B cell (primary cell): Measurements from ENCODE around the gene OVCH1. TPM values are rescaled to one million over a fixed set of nuclear protein-coding genes. Genes with fewer than 3 reads are reported as not detected.

Experiments used
- ATAC-seq: fragments of 200-7000 bp; cut with Tn5 transposase; one replicate; pipeline ENCODE4 v1.10.0; 2021; ENCODE audit warnings: low read depth, mild to moderate bottlenecking, moderate number of reproducible peaks, moderate library complexity
- CTCF ChIA-PET: fragments of 350-600 bp; sonication (Branson Sonifier 250); formaldehyde crosslinking; loops from one replicate; lab custom pipeline; 2021; ENCODE audit warnings: antibody characterized with exemption, inconsistent platforms; lab: Charles Lee
- POLR2A ChIA-PET: fragments of 350-600 bp; sonication (Branson Sonifier 250); formaldehyde crosslinking; loops from one replicate; lab custom pipeline; 2021; ENCODE audit warnings: antibody characterized with exemption; lab: Charles Lee
- DNase-seq: peaks from one replicate; pipeline ENCODE4 v3.0.0; 2013
- H2AFZ ChIP-seq: 2 replicates; pipeline ENCODE4 v1.6.1; 2012; ENCODE audit warnings: mild to moderate bottlenecking, low read depth, low read length; ENCODE audit not compliant: insufficient read depth, poor library complexity, severe bottlenecking
- H3K27ac ChIP-seq, 2 donors: 1 replicate in 1 of 2; 2 replicates in 1 of 2; pipeline ENCODE4 v1.5.1; 2012 to 2013; ENCODE audit warnings: low read length in 2 of 2, mild to moderate bottlenecking in 2 of 2, moderate library complexity in 1 of 2
- H3K27me3 ChIP-seq, 4 experiments: fragments of 200-600 bp in 1 of 4; sonication (generic) in 1 of 4; replicated peaks in 1 of 4; 1 replicate in 2 of 4; 2 replicates in 2 of 4; pipeline versions ENCODE4 v1.6.1 to v1.7.0; 2013 to 2016; ENCODE audit warnings: low read length in 3 of 4, mild to moderate bottlenecking in 2 of 4, mixed read lengths in 1 of 4, moderate library complexity in 1 of 4; ENCODE audit not compliant: insufficient read depth in 4 of 4, control insufficient read depth in 3 of 4; ENCODE audit errors: control extremely low read depth in 1 of 4
- H3K36me3 ChIP-seq, 2 experiments: replicated peaks in 1 of 2; 1 replicate in 1 of 2; 2 replicates in 1 of 2; pipeline versions ENCODE4 v1.6.1 to v1.7.1; 2013; ENCODE audit warnings: low read length in 1 of 2; ENCODE audit not compliant: insufficient read depth in 2 of 2, control insufficient read depth in 1 of 2; ENCODE audit errors: control extremely low read depth in 1 of 2, extremely low read depth in 1 of 2
- H3K4me1 ChIP-seq, 2 donors: fragments of 200-600 bp in 1 of 2; sonication (generic) in 1 of 2; 1 replicate in 1 of 2; 2 replicates in 1 of 2; pipeline versions ENCODE4 v1.5.1 to v1.6.1; 2013 to 2017; ENCODE audit warnings: low read length in 2 of 2; ENCODE audit not compliant: control insufficient read depth in 2 of 2, insufficient read depth in 2 of 2
- H3K4me2 ChIP-seq: replicated peaks from 2 replicates; pipeline ENCODE3; 2012; ENCODE audit warnings: mild to moderate bottlenecking, low read depth, low read length; ENCODE audit not compliant: poor library complexity, severe bottlenecking
- H3K4me3 ChIP-seq, 5 experiments: fragments of 200-600 bp in 1 of 5; sonication (generic) in 1 of 5; 1 replicate in 3 of 5; 2 replicates in 2 of 5; pipeline versions ENCODE4 v1.5.1 to v1.7.0; 2011 to 2016; ENCODE audit warnings: low read length in 4 of 5, mild to moderate bottlenecking in 4 of 5, low read depth in 2 of 5, control low read depth in 1 of 5, moderate library complexity in 1 of 5; ENCODE audit not compliant: insufficient read depth in 1 of 5; ENCODE audit errors: control extremely low read depth in 1 of 5, extremely low read depth in 1 of 5
- H3K79me2 ChIP-seq: fragments of 200-600 bp; sonication (generic); one replicate; pipeline ENCODE4 v1.6.0; 2016; ENCODE audit warnings: low read length; ENCODE audit not compliant: control insufficient read depth, insufficient read depth
- H3K9ac ChIP-seq: fragments of 200-600 bp; sonication (generic); 2 replicates; pipeline ENCODE4 v1.6.1; 2017; ENCODE audit warnings: mild to moderate bottlenecking, low read length, moderate library complexity
- H3K9me3 ChIP-seq, 3 donors: one replicate each; pipeline versions ENCODE4 v1.6.1 to v1.7.1; 2013; ENCODE audit warnings: low read length in 2 of 3; ENCODE audit not compliant: control insufficient read depth in 2 of 3, insufficient read depth in 1 of 3; ENCODE audit errors: control extremely low read depth in 1 of 3
- H4K20me1 ChIP-seq: 2 replicates; pipeline ENCODE4 v1.6.0; 2012; ENCODE audit warnings: mild to moderate bottlenecking, low read length; ENCODE audit not compliant: insufficient read depth, control insufficient read depth, poor library complexity, severe bottlenecking
- H3K27ac Mint-ChIP-seq: one replicate; pipeline ENCODE4 v1.8.0; 2021; ENCODE audit warnings: mixed read lengths
- H3K27me3 Mint-ChIP-seq: one replicate; pipeline ENCODE4 v1.8.0; 2021; ENCODE audit warnings: mixed read lengths
- H3K4me1 Mint-ChIP-seq: one replicate; pipeline ENCODE4 v1.8.0; 2021; ENCODE audit warnings: mixed read lengths
- H3K4me3 Mint-ChIP-seq: one replicate; pipeline ENCODE4 v1.8.0; 2021; ENCODE audit warnings: mixed read lengths
- H3K9me3 Mint-ChIP-seq: one replicate; pipeline ENCODE4 v1.8.0; 2022; ENCODE audit warnings: mixed read lengths; ENCODE audit not compliant: insufficient read depth
- EZH2 ChIP-seq: IDR thresholded peaks from 2 replicates; pipeline ENCODE4 v1.6.1; 2012; ENCODE audit warnings: borderline replicate concordance, low read depth, mild to moderate bottlenecking, moderate library complexity, low read length; ENCODE audit not compliant: insufficient read depth, poor library complexity, severe bottlenecking
- WGBS: methylation state at CpG from one replicate; pipeline ENCODE4 v1.1.5; 2013; ENCODE audit warnings: missing lambda C conversion rate; ENCODE audit not compliant: insufficient coverage; 5-methylcytosine and 5-hydroxymethylcytosine counted together
- intact Hi-C: fragments of 100-400 bp; cut with micrococcal nuclease; formaldehyde crosslinking; loops from one replicate; pipeline ENCODE4 v1.10.0; 2022
- polyA plus RNA-seq: library from polyadenylated mRNA; depleted of rRNA; stranded (reverse); fragments of >200 nt; gene quantifications from 2 replicates; pipeline ENCODE4 v1.2.3, GENCODE V29; 2012
- total RNA-seq, 2 donors: library from RNA; stranded (reverse); fragments of 120-200 nt in 1 of 2; gene quantifications; 1 replicate in 1 of 2; 2 replicates in 1 of 2; pipeline versions ENCODE4 v1.2.3 to v1.2.4, GENCODE V29; 2013 to 2022
- TF ChIP-seq, protein P1 (sequence below): fragments of 200-600 bp; IDR thresholded peaks from one replicate; pipeline ENCODE4 v1.8.0; 2022; ENCODE audit warnings: antibody characterized with exemption, mild to moderate bottlenecking

Gene OVCH1
- total and polyA plus RNA-seq, 2 donors (not counting 1 experiment from before 2014, with no cell fraction given): not detected

DNA sequence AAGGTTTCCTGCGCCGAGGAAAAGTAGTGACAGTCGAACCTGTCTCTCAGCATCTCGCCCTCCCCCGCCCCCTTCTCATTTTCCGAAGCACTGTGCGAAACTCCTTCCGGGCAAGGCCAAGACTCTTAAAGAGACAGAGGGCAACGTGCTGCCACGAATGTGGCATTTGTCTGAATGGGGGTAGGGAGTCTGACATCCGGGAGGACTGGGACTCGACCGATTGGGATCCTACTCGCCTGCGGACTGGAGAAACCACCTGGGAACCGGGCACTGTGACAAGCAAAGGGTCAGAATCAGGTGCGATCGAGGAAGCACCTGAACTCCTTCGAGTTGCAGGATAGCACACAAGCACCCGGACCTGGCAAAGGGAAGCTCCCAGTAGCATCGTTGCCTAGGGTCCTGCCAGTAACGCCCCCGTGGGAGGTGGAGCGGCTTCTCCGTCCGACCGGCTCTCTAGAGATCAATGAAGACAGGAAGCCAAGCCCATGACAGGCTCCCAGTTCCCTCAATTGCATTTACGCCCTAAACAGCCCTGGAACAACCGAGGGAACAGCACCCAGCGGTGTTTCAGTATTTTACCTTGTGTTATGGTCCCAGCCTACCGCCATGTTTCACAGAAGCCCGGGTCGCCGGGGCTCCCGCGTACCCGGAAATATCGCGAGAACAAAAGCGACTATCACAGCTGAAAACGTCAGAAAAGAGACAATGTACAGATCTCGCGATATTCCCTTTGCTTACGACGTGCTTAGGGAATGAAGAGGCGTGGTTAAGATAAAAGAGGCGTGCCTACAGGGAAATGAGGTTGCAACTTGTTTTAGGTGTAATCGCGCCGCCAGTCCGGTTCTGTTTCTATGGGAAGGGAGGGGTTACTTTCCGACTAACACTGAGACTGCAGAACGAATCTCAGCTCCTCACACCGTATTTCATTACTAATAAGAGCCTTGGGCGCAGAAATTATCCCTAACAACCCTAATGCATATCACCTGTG is 116.7 kb downstream of the OVCH1 start, which contains the start of gene ERGIC2:
Gene ERGIC2 (minus strand): TSS at position 637 of the 988 bp plus-strand sequence. CDS start 9,539 bp downstream, outside the sequence.
- no peaks in the 10 kb centered on the region for H3K9me3 Mint-ChIP-seq
- peak within 1 kb of the TSS; percentile 82 to 100 (median 99) for H3K4me3 ChIP-seq
- H3K4me2 ChIP-seq: peak within 1 kb of the TSS; percentile 83
- peaks cover 8% of the 10 kb centered on the region for H3K27me3 Mint-ChIP-seq
- ChIA-PET CTCF (interaction anchor here (1.1 kb wide), 1 partner anchor 1374 kb away, joined by 3 read pairs; the partner anchor contains the start of gene CAPRIN2), POLR2A (interaction anchor here (1.6 kb wide), 1 partner anchor 1315 kb away, joined by 3 read pairs; the partner anchor contains the start of gene IPO8)
- peak within 1 kb of the TSS; percentile 86 to 88 for H3K27ac ChIP-seq
- H3K36me3 ChIP-seq: peaks cover 0 to 2% of the 10 kb centered on the region in 2 experiments
- H2AFZ ChIP-seq: peak within 1 kb of the TSS; percentile 88
- DNase-seq: peak; percentile 98
- H3K27me3 ChIP-seq: no peaks in the 10 kb centered on the region
- peak; percentile 91 for ATAC-seq
- peak within 1 kb of the TSS; percentile 90 for H3K27ac Mint-ChIP-seq
- intact Hi-C loops: loop anchor here (1.0 to 5.0 kb wide), 5 partner anchors 214 to 1944 kb away; partner anchors contain the start of gene IPO8
- TF ChIP-seq EZH2: no peak
- TF ChIP-seq, protein P1, sequence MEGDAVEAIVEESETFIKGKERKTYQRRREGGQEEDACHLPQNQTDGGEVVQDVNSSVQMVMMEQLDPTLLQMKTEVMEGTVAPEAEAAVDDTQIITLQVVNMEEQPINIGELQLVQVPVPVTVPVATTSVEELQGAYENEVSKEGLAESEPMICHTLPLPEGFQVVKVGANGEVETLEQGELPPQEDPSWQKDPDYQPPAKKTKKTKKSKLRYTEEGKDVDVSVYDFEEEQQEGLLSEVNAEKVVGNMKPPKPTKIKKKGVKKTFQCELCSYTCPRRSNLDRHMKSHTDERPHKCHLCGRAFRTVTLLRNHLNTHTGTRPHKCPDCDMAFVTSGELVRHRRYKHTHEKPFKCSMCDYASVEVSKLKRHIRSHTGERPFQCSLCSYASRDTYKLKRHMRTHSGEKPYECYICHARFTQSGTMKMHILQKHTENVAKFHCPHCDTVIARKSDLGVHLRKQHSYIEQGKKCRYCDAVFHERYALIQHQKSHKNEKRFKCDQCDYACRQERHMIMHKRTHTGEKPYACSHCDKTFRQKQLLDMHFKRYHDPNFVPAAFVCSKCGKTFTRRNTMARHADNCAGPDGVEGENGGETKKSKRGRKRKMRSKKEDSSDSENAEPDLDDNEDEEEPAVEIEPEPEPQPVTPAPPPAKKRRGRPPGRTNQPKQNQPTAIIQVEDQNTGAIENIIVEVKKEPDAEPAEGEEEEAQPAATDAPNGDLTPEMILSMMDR: no peak
- peak within 1 kb of the TSS; percentile 83 for H3K9ac ChIP-seq
- no peaks in the 10 kb centered on the region for H3K9me3 ChIP-seq
- WGBS: under 1% methylated on average over 47 of the region's 55 CpGs
- H4K20me1 ChIP-seq: no peaks in the 10 kb centered on the region
- H3K79me2 ChIP-seq: peaks cover 55% of the 10 kb centered on the region
- H3K4me3 Mint-ChIP-seq: peak within 1 kb of the TSS; percentile 89
- H3K4me1 Mint-ChIP-seq: peaks cover 35% of the 10 kb centered on the region
- peaks cover 13 to 17% of the 10 kb centered on the region in 2 donors for H3K4me1 ChIP-seq

Other genes starting within 250 kb of the OVCH1 start
- gene ERGIC2, start 116.5 kb downstream of the OVCH1 start, total RNA-seq: 37.2 and 40.2 TPM in 2 replicates
- gene ERGIC2, start 116.5 kb downstream of the OVCH1 start, polyA plus RNA-seq: 4.4 and 11.6 TPM in 2 replicates